NCI-H2196 (cell line): Measurements from ENCODE around the gene GNL3.
"Not testable (repeated sequence)": the region's sequence is repeated elsewhere in the genome, so short reads cannot be mapped to it uniquely, and the experiment has no call there.

Experiments
- DNase-seq: peaks from one replicate; lab custom pipeline; 2025; ENCODE audit not compliant: unreplicated experiment; lab: John Stamatoyannopoulos, UW

GNL3 gene

GRCh38 chr3:52685709-52686691, at the start of gene GNL3, which contains the start of gene PBRM1:
Gene GNL3, plus strand, starts transcription at chr3:52686032. Its CDS starts 61 bp downstream, at chr3:52686093.
Gene PBRM1, minus strand, starts transcription at chr3:52685913.
- peak; percentile 87 for DNase-seq

DNA sequence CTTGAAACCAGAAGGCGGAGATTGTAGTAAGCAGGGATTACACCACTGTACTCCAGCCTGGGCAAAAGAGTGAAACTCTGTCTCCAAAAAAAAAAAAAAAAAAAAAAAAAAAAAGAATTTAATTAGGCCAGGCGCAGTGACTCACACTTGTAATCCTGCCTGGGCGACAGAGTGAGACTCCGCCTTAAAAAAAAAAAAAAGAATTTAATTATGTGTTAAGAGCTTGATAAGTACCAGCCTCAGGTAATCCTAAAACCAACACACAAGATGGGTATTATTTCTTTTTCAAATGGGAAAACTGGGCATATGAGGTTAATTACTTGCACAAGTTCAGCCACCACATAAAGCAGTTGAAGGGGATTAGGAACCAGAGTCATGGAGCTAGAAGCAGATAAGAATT, 49.2 kb upstream of the GNL3 start:
- DNase-seq = peak; percentile 1

- DNase-seq = no peak
Observed at GRCh38 chr3:52645549-52645948, 40.3 kb upstream of the GNL3 start.

GRCh38 chr3:52649461-52650210, 36.2 kb upstream of the GNL3 start:
- no peak for DNase-seq

- no peak for DNase-seq
Observed at GRCh38 chr3:52650439-52650838, 35.4 kb upstream of the GNL3 start.

DNA sequence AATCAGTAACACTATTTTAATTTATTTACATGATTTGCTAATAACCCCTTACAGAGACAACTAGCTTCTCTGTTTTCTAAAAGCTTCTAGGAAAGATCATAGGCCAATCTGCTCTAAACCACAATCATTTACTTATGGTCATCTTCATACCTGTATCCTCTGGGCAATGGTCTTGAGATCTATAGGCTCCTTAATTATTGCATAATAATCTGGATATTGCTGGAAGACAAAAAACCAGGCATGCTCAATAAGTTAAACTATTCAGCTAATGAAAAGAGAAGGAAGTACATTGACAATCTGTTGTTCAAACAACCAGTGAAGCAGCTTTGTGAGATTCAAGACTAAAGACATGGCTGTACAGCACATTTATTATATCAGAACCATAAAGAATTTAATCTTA, 34.2 kb upstream of the GNL3 start:
- DNase-seq = no peak

GRCh38 chr3:52655895-52656294, 29.9 kb upstream of the GNL3 start:
- no peak for DNase-seq

DNA sequence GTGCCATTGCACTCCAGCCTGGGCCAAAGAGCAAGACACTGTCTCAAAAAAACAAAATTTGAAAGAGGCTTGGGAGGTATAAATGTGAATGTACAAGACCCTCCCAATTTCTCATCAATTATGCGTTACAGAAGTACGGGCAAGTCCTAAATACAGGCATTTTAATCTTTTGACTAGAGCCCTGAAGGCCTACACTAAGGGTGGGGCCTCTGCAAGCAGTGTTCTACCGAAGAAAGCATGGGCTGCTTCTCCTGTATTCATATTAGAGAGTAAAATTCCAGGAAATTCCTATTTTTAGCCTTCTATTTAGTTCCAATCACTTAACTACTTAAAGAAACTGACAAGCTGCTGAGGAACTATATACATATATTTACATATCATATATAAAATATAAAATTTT, 25.8 kb upstream of the GNL3 start:
- DNase-seq = no peak

GRCh38 chr3:52663098-52663497, 22.7 kb upstream of the GNL3 start:
- DNase-seq = no peak

DNA sequence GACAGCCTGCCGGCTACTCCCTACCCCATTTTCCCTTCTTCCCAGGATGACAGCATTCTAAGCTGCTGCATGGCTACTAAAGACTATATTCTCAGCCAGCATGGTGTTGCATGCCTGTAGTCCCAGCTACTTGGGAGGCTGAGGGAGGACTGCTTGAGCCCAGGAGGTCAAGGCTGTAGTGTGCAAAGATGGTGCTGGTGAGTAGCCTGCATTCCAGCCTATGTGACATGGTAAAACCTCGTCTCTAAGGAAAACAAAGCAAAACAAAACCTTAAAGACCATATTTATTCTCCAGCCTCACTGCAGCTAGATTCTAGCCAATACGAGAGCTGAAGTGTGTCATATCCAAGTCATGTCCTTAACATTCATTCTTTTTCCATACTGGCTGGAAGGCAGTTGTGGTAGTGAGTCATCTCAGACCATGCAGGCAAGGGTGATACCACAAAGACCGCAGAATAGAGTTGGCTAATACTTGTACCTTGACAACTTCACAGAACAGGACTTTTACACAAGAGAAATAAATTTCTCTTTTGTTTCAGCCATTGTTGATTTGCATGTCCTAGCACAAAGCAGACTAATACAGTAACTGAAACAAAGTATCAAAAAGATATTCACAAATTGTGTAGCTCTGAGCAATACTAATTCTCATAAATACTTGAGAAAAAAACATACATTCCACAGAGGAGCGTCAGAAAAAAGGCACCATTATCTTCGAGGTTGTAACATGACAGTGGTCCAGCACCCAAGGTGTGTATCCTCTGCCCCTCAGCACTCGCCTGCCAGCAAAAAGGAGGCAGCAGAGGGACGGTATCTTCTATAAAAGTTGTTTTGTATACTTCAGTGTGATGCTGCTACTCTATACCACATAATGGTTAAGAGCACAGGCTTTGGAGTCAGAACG, 15.0 kb upstream of the GNL3 start:
- DNase-seq = no peak

- DNase-seq = no peak
Observed at GRCh38 chr3:52671676-52672075, 14.2 kb upstream of the GNL3 start.

DNA sequence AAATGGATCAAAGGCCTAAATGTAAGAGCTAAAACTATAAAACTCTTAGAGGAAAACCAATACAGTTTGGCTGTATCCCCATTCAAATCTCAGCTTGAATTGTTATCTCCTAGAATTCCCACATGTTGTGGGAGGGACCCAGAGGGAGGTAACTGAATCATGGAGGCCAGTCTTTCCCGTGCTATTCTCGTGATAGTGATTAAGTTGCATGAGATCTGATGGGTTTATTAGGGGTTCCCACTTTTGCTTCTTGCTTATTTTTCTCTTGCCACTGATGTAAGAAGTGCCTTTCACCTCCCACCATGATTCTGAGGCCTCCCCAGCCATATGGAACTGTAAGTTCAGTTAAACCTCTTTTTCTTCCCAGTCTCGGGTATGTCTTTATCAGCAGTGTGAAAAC, 9.6 kb upstream of the GNL3 start:
- DNase-seq = not testable (repeated sequence)

- no peak for DNase-seq
Observed at GRCh38 chr3:52678265-52679198, 7.3 kb upstream of the GNL3 start.

GRCh38 chr3:52679199-52679538, 6.7 kb upstream of the GNL3 start:
- DNase-seq = no peak

DNA sequence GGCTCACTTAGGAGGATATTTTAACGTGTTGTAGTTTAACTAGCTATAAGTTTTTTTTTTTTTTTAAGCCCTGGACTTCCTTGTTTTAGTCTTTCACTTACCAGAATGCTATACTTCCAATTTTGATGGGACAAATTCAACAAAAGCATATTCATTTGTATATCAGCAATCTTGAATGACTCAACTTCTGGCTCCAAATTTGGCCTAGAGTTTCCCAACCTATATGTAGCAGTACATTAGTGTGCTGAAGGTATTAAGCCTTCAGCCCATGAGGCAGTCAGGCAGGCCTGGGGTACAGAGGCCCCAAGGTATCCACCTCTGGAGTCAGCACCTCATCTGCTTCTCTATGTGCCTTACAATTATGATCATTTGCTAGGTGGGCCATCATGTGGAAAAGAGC, 6.0 kb upstream of the GNL3 start:
- no peak for DNase-seq

- no peak for DNase-seq
Observed at GRCh38 chr3:52681596-52681995, 4.2 kb upstream of the GNL3 start.

- DNase-seq = peak; percentile 6
Observed at GRCh38 chr3:52682016-52682415, 3.8 kb upstream of the GNL3 start.

GRCh38 chr3:52683611-52684010, 2.2 kb upstream of the GNL3 start:
- DNase-seq = no peak

DNA sequence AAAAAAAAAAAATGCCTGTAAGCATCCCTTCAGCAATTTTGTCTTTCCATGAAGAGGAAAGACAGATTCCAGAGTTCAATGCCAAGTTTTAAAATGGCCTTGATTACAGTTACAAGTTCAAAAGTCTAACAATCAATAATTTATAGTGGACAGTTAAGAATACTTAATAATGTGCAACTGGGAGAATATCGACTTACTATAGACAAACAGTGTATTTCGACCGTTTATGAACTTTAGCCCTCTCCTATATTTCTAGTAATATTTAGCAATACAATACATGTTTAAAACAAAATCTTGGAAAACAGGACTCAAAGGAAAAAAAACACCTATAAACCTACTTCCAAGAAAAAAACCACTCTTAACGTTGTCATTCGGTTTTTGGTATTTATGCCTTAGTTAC, 1.6 kb upstream of the GNL3 start:
- DNase-seq = no peak

- DNase-seq = peak; percentile 69
Observed at GRCh38 chr3:52685285-52685708, 535 bp upstream of the GNL3 start.
